Measurements from ENCODE around the gene COG7.
"Not testable (repeated sequence)": the region's sequence is repeated elsewhere in the genome, so short reads cannot be mapped to it uniquely, and the experiment has no call there.

COG7 gene

GRCh38 chr16:23382279-23382678, 70.7 kb downstream of the COG7 start:
- DNase-seq: no peak

GRCh38 chr16:23381702-23382101, 71.3 kb downstream of the COG7 start:
- DNase-seq: not testable (repeated sequence)

- no peak for DNase-seq
Observed at GRCh38 chr16:23380501-23380951, 72.5 kb downstream of the COG7 start.

GRCh38 chr16:23379707-23380106, 73.3 kb downstream of the COG7 start:
- DNase-seq: no peak

GRCh38 chr16:23378921-23379320, 74.1 kb downstream of the COG7 start:
- DNase-seq: no peak

GRCh38 chr16:23378256-23378655, 74.7 kb downstream of the COG7 start:
- DNase-seq: no peak

GRCh38 chr16:23377071-23377931, 75.7 kb downstream of the COG7 start:
- no peak for DNase-seq

- DNase-seq: no peak
Observed at GRCh38 chr16:23375643-23376042, 77.3 kb downstream of the COG7 start.

- no peak for DNase-seq
Observed at GRCh38 chr16:23374721-23375510, 78.1 kb downstream of the COG7 start.

GRCh38 chr16:23373436-23374219, 79.4 kb downstream of the COG7 start:
- no peak for DNase-seq

GRCh38 chr16:23371368-23371767, 81.6 kb downstream of the COG7 start:
- DNase-seq: no peak

GRCh38 chr16:23369416-23369815, 83.6 kb downstream of the COG7 start:
- DNase-seq: no peak

GRCh38 chr16:23368469-23368868, 84.5 kb downstream of the COG7 start:
- DNase-seq: no peak

- DNase-seq: no peak
Observed at GRCh38 chr16:23367988-23368387, 85.0 kb downstream of the COG7 start.

GRCh38 chr16:23367564-23367963, 85.4 kb downstream of the COG7 start:
- no peak for DNase-seq

- DNase-seq: not testable (repeated sequence)
Observed at GRCh38 chr16:23366341-23366740, 86.6 kb downstream of the COG7 start.

GRCh38 chr16:23365602-23366240, 87.3 kb downstream of the COG7 start:
- DNase-seq: no peak

GRCh38 chr16:23362460-23363317, 90.3 kb downstream of the COG7 start:
- no peak for DNase-seq

- DNase-seq: no peak
Observed at GRCh38 chr16:23359092-23359760, 93.8 kb downstream of the COG7 start.

GRCh38 chr16:23357761-23358290, 95.2 kb downstream of the COG7 start:
- DNase-seq: no peak

GRCh38 chr16:23356941-23357340, 96.0 kb downstream of the COG7 start:
- no peak for DNase-seq

Measured in activated CD4-positive, alpha-beta T cell treated with anti-CD3 and anti-CD28 coated beads, Interleukin-2, amount 50 U/mL, for 4 hours (primary cell).